NCI-H1694 treated with DMSO at 0.1 percent for 48 hours (cell line): ENCODE data around the gene HSPA2.
A peak's percentile ranks its signal among the peaks of the same experiment; 100 is the strongest.

Experiments used
- DNase-seq: peaks from one replicate; lab custom pipeline; 2025; lab: John Stamatoyannopoulos, UW

Gene HSPA2

DNA sequence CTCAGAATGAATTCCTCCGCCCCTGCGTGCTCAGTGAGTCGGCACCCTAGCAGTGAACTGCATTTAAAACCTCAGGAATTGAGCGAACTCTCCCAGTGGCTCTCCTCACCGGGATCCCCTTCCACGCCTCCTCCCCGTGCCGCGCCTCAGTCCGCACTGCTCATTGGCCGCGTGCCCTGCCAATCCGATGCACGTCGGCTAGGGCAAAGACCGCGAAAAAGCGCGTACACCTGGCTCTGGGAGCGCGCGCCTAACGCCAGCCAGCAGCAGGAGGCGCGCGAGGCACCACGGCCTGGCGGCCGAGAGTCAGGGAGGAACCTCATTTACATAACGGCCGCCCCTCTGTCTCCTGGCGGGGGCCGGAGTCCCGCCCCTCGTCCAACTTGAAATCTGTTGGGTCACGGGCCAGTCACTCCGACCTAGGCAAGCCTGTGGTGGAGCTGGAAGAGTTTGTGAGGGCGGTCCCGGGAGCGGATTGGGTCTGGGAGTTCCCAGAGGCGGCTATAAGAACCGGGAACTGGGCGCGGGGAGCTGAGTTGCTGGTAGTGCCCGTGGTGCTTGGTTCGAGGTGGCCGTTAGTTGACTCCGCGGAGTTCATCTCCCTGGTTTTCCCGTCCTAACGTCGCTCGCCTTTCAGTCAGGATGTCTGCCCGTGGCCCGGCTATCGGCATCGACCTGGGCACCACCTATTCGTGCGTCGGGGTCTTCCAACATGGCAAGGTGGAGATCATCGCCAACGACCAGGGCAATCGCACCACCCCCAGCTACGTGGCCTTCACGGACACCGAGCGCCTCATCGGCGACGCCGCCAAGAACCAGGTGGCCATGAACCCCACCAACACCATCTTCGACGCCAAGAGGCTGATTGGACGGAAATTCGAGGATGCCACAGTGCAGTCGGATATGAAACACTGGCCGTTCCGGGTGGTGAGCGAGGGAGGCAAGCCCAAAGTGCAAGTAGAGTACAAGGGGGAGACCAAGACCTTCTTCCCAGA is at the start of gene HSPA2:
Gene HSPA2, plus strand, starts transcription at position 534 of the 995 bp plus-strand sequence. Its CDS starts 109 bp downstream, at position 643.
- DNase-seq: peak; percentile 97

- no peak for DNase-seq
Measured at GRCh38 chr14:64491637-64492036, 48.9 kb upstream of the HSPA2 start.

DNA sequence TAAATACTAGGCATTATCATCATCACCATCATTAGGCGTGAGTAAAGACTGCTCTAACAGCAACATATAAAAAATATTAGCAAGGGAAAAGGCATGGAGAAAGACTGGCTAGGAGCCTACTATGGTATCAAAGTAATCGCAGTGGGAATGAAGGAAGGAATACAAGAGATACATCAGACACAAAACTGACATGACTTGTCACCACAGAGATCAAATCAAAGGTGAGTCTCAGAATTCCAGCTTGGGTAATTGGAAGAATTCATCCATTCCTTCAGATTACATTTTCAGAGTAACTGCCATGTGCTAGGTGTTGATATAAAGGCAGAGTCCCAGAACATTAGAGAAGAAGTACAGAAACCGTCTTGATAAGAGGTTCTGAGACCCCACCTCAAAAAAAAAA is 47.1 kb upstream of the HSPA2 start:
- DNase-seq: no peak

DNA sequence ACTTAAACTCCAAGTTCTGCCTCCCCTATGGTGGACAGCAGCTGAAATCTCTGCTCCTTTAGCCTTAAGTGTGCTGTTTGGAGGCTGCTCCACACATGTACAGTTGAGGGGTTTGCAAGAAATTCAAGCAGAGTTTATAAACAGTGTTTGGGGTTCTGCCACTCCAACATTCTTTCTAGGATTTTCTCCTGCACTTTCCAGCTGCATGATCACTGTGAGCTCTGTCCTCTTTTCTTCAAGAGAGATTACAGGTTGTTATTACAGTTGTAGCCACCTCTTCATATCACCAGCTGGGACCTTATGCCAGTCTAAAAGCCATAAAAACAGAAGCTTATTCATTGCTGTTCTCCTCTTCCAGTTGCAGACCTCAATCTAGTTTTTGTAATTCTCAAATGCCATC is 45.3 kb upstream of the HSPA2 start:
- no peak for DNase-seq

DNA sequence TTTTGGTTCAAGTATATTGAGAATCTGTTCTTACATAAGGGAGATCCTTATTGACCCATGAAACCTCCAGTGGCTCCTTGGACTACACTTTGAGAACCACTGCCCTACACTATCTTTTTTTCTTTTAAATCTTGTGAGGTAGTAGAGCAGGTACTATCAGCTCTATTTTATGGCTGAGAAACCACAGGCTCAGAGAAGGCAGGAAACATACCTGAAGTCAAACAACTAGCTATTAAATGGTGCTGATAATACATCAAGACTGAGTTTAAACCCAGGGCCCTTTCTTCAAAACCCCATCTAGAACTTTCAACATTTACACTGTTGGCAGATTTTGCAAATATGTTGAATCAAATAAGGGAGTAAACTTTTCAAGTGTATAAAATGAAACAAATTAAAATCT is 43.8 kb upstream of the HSPA2 start:
- DNase-seq: no peak

- DNase-seq: no peak
Measured at GRCh38 chr14:64500088-64500487, 40.5 kb upstream of the HSPA2 start.

GRCh38 chr14:64501411-64502171 is 39.0 kb upstream of the HSPA2 start:
- DNase-seq: no peak

DNA sequence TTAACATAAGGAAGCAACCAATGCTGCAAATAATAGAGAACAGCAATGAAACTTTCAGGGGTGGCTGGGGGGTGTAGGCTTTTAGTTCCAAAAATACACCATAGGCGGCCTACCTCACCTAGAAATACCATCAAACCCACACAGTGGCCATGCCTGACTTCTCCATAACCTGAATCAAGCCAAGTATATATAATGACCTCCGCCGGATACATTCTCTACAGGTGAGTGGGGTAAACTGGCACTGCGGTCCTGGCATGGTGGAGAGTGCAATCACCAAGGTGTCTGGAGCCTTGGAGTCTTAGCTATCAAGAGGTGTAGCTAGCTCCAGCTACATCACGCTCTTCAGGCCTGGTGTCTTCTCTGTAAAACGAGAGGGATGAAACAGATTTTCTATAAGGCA is 38.1 kb upstream of the HSPA2 start:
- DNase-seq: no peak

DNA sequence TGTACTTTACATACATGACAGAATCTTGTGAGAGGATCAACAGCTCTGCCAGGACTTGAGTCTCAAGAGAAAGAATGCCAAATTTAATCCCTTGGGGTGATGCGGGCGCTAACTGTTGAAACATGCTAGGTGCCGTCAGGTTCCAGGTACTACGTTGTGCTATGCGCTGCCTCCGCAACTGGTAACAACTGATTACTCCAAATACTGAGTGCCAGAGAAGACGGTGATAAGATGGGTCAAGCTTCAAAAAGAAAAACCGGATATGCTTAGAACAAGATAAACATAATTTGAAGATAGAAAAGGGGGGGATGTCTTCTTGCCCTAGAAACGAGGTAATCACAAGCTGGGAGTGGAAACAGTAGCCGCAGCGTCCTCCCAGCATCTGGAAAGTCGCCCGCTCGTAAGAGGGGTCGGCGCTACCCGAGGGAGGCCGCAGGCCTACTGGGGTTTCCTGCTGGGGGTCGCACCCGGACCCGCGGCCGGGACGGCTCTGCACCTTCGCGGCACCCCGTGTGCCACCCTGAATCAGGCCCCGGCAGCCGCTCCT is 37.6 kb upstream of the HSPA2 start:
- peak; percentile 36 for DNase-seq

DNA sequence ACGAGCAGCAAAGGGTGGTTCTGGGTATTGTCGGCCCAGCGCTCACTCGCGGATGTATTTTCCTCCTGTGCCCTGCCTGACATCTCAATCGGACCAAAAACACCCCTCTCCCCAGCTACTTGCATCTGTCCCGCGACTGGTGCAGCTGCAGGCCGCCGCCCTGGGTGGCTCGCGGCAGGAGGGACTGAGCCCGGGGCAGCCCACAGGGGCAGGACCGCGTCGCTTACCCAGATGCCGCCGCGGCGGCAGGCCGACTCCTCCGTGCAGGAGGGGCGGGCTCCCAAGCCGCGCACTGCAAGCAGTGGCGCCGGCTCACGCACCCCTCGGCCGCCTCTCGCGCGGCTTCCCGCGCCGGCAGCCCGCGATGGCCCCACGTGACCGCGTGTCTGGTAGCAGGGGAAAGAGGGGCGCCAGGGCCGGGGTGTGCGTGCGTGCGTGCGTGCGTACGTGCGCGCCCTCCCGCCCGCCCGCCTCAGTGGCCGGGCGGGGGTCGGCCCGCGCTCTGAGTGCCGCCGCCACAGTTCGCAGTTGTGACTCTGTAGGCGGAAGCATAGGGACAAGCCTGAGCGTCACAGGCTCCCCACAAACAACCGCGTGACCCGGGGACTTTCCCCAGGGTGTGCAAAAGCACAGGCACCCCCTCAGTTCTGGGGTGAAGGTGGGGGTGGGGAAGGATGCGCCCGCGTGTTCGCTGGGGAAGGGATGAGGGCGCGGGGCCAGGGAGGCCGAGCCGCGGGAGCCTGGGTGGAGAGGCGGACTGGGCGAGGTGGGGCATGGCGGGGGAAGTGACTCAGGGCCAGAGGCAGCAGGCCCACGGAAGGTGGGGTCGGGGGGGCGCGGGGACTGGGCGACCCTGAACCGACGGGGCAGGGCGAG is 36.9 kb upstream of the HSPA2 start, which contains the start of gene ZBTB25:
Gene ZBTB25, minus strand, starts transcription at position 405 of the 876 bp plus-strand sequence. CDS start 13,305 bp downstream, outside the sequence.
- DNase-seq: peak; percentile 79

GRCh38 chr14:64504310-64504896 is 36.1 kb upstream of the HSPA2 start, which contains the start of gene ZBTB1:
ZBTB1 (plus strand) TSS chr14:64504770; CDS start chr14:64521505, 16,735 bp downstream.
- DNase-seq: peak; percentile 83

DNA sequence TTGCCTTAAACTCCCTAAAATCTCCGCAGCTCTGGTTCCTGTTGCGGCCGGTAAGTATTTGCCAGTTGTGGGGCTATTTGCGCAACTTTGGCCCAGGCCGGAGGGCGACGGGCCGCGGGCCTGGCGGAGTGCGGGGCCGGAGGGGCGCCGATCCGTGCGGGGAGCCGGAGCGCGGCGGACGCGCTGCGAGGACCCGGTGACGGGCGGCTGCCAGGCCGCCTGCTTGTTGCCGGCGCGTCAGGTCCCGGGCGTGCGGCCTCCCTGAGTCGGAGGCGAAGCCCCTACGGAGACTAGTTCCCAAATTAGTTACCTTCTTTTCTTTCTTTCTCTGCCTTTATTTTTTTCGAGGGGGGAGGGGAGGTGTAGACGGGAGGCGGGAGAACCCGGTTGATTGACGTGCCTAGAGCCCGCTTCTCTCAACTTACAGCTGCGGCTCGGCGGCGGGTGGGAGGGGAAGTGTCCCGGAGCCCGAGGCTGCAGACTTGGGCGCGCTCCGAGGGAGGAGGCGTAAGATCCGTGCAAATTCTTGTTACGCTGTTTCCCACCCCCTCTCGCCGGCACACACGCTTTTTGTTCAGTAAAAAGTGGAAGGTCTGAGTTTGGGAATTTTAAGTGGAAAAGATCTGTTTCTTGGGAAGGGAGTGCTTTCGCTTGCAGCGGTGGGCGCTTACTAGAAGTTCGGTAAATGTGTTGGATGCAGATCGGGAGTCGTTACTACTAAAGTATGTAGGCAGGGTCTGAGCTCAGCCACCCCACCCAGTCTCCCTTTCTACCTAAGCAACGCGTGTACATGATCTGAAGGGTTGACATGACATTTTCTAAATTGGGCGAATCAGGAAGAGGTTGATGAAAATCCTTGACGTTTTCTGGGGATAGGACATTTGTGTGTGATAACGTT is 35.4 kb upstream of the HSPA2 start:
- DNase-seq: peak; percentile 86

GRCh38 chr14:64506721-64507120 is 33.8 kb upstream of the HSPA2 start:
- DNase-seq: no peak

- no peak for DNase-seq
Measured at GRCh38 chr14:64507376-64508156, 33.0 kb upstream of the HSPA2 start.

- DNase-seq: no peak
Measured at GRCh38 chr14:64508215-64508776, 32.2 kb upstream of the HSPA2 start.

GRCh38 chr14:64509036-64509435 is 31.5 kb upstream of the HSPA2 start:
- DNase-seq: no peak

DNA sequence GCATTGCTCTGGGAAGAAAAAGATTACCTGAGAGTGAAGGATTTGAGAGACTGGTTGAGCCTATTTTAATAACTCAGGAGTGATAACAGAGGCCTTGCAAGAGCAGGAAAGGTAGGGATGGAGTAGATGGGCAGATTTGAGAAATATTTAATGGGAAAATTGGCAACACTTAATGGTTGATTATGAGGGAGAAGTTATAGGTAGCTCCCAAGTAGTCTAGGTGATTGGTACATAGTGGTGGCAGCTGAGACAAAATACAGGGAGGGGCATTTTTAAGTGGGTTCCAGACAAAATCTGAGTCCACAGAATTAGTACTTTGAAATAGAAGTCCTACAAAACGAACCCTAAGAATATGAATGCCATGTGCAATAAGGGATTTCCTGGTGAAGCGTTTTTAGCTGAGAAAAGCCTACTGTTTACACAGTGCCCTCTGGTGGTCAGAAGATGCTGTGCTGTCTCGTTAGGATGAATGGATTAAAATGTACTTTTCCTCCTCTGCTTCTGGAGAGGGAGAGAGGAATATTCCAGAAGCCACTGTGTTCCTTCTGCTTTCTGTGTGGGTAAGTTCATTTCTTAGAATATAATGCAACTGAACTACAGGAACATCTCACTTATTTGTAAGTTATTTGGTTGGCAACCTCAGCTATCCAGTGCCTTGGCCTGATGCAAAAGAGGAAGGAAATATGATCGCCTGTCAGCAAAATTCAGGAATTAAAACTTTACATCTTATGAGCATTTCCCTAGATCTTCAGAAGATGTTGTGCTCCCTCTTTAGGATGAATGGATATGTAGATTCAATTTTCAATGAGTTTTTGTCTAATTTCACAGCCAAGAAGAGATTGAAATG is 29.5 kb upstream of the HSPA2 start:
- peak; percentile 75 for DNase-seq

DNA sequence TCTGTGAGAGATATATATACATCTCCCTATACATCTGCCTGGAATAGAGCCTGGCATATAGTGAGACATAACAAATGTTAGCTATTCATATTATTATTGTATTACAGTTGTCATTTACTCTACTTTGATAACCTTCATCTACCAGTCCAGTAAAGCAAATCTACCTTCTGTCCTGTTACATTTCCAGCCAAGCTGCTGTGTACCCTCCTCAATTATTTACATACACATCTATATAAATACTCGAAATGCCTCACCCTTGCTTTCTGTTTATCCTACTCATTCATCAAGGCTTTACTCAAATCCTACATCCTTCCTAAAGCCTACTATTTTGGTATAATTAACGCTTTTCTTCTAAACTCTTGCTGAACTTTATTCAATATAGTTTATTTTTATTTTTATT is 27.3 kb upstream of the HSPA2 start:
- DNase-seq: no peak
